HG03060 (cell line): ENCODE data around the gene DPCD.

ENCODE experiments used
- ATAC-seq: cut with Tn5 transposase; IDR thresholded peaks from one replicate; pipeline ENCODE4 v1.9.1; 2021; ENCODE audit warnings: low read depth, moderate number of reproducible peaks; ENCODE audit not compliant: unreplicated experiment

Gene DPCD

DNA sequence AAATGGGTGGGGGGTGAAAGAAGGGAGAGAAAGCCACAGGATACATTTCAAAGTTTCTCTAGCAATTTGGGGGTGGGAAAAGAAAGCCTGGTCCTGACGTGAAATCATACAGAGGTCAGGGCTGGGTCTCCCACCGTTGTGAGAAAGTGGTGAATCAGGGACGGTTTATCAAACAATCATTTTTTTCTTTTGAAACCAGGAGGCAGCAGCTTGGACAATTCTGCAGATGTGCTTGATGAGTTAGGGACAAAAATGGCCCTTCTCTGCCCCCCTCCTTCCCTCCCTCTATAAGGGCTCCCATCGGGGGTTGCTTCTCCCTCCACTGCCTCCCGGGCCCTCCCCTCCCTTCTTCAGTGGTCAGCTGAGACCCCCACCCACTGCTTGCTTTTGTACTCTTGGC lies 63.2 kb downstream of the DPCD start:
- no peak for ATAC-seq

DNA sequence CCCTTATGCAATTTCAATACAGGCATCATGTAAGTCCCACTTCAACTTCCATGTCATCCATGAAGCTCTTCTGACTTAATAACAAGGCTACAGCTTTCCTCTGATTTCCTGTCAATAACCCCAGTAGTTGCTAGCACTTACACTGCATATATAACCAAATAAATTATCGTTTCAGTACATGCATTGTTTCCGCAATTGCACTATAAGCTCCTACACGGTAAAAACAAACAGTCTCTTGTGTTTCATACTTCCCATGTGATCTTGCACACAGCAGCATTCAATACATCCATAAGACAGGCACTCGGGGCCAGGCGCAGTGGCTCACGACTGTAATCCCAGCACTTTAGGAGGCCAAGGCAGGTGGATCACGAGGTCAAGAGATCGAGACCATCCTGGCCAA lies 65.4 kb downstream of the DPCD start:
- ATAC-seq = no peak

DNA sequence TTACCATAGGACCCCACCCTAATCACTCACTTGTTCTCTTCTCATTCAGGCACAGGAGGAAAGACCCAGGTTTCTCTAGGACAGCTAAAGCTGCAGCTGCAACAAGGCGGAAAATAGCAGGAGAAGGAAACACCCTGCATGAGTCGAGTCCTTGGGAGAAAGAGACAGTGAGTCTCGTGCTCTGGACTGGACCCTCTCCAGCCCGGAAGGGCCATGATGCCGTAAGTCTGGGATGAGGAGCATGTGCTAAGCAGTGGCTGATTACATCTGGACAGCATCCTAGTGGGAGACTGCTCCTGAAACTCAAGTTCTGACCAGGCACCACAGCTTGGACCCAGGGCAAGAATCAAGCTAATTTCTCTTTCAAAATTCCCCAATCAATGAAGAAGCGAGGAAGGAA lies 67.4 kb downstream of the DPCD start:
- no peak for ATAC-seq

DNA sequence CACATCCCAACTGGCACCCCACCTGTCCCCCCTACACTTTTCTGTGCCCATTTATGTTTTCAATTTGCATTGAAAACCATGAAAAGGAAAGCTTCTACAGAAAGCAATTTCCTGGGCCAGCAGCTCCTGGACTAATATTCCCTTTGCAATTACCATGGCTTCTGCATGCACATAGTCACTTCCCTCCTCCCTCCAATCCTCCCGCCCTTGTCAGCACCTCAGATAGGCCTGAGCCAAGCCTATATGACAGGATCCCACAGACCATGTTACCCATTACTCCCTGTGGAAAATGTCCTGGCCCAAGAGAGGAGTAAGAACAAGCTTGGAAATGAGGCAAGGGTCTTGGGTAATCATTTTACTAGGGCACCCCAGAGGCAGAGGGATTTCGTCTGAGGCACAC lies 68.8 kb downstream of the DPCD start:
- no peak for ATAC-seq

DNA sequence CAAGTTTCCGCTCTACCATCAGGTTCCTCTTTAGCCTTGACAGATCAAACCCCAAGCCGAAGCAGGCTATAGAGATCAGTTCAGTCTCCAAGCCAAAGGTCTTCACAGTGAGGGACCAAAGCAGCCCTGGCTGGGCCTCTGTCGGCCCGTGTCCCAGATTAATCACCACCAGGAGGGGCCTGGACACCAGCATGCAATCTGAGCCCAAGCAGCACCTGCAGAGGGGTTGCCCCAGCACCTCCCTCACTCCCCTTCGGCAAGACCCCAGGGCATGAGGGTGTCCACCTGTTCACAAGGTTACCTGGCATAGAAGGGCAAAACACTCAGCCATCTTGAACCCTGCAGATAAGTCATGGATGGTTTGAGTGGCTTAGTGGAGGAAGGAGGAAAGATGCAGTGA lies 70.9 kb downstream of the DPCD start:
- no peak for ATAC-seq
